CD4-positive, CD25-positive, alpha-beta regulatory T cell (primary cell): ENCODE results near the gene PBX1. TPM values are rescaled to one million over a fixed set of nuclear protein-coding genes. Genes with fewer than 3 reads are reported as not detected.

Source experiments
- ATAC-seq, 2 donors: fragments of 150-1000 bp; cut with Tn5 transposase; one replicate each; pipeline ENCODE4 v1.10.0; 2021; ENCODE audit warnings: low read depth in 2 of 2, moderate number of reproducible peaks in 2 of 2, moderate library complexity in 1 of 2
- DNase-seq, 3 donors: peaks; one replicate each; pipeline versions ENCODE4 v3.0.0 to v3.0.0-alpha.2; 2012 to 2022; ENCODE audit warnings: mixed read lengths in 1 of 3
- H3K27ac ChIP-seq: one replicate; pipeline ENCODE4 v1.7.0; 2013; ENCODE audit warnings: mild to moderate bottlenecking, low read length; ENCODE audit not compliant: insufficient read depth, poor library complexity, severe bottlenecking
- H3K27me3 ChIP-seq: one replicate; pipeline ENCODE4 v1.7.0; 2013; ENCODE audit warnings: low read length; ENCODE audit not compliant: control insufficient read depth, insufficient read depth
- H3K36me3 ChIP-seq: one replicate; pipeline ENCODE4 v1.7.0; 2013; ENCODE audit warnings: mild to moderate bottlenecking, low read length, moderate library complexity; ENCODE audit not compliant: control insufficient read depth, insufficient read depth
- H3K4me1 ChIP-seq: 2 replicates; pipeline ENCODE4 v1.7.0; 2013; ENCODE audit warnings: mild to moderate bottlenecking, low read length; ENCODE audit not compliant: insufficient read depth, control insufficient read depth, poor library complexity, severe bottlenecking
- H3K4me3 ChIP-seq: one replicate; pipeline ENCODE4 v1.7.0; 2013; ENCODE audit warnings: low read depth, mild to moderate bottlenecking, low read length, moderate library complexity
- H3K9me3 ChIP-seq, 2 experiments: 1 replicate in 1 of 2; 2 replicates in 1 of 2; pipeline ENCODE4 v1.7.0; 2013; ENCODE audit warnings: low read length in 2 of 2, mild to moderate bottlenecking in 1 of 2, moderate library complexity in 1 of 2; ENCODE audit not compliant: control insufficient read depth in 2 of 2
- H3K27ac Mint-ChIP-seq, 3 donors: one replicate each; pipeline ENCODE4 v1.8.0; 2020 to 2022; ENCODE audit warnings: mild to moderate bottlenecking in 3 of 3, mixed read lengths in 3 of 3, moderate library complexity in 2 of 3
- H3K27me3 Mint-ChIP-seq: one replicate; pipeline ENCODE4 v1.8.0; 2022; ENCODE audit warnings: mild to moderate bottlenecking, mixed read lengths
- H3K36me3 Mint-ChIP-seq: one replicate; pipeline ENCODE4 v1.8.0; 2020; ENCODE audit warnings: mixed read lengths
- H3K4me1 Mint-ChIP-seq, 4 donors: one replicate each; pipeline ENCODE4 v1.8.0; 2020 to 2022; ENCODE audit warnings: mixed read lengths in 4 of 4, mild to moderate bottlenecking in 1 of 4
- H3K4me3 Mint-ChIP-seq, 4 donors: one replicate each; pipeline ENCODE4 v1.8.0; 2020 to 2022; ENCODE audit warnings: mild to moderate bottlenecking in 4 of 4, mixed read lengths in 4 of 4, moderate library complexity in 3 of 4
- H3K9me3 Mint-ChIP-seq, 7 donors: one replicate each; pipeline ENCODE4 v1.8.0; 2020 to 2022; ENCODE audit warnings: mixed read lengths in 7 of 7, mild to moderate bottlenecking in 3 of 7, moderate library complexity in 2 of 7
- polyA plus RNA-seq, 4 donors: library from polyadenylated mRNA; unstranded; fragments of 300-500 nt; fragmentation: Illumina TruSeq; gene quantifications; one replicate each; pipeline ENCODE4 v1.2.3, GENCODE V29; 2021
- total RNA-seq: library from RNA; stranded (reverse); gene quantifications from one replicate; pipeline ENCODE4 v1.2.3, GENCODE V29; 2022

The PBX1 gene
- total and polyA plus RNA-seq, 5 donors from 2014 or later = 0.03 to 1.7 (median 0.10) TPM; not detected in 2

GRCh38 chr1:164765557-164765956 lies 206.6 kb downstream of the PBX1 start:
- Histone ChIP-seq H3K9me3 (no peaks in the 10 kb centered on the region), H3K36me3 (no peaks in the 10 kb centered on the region), H3K4me3 (no peak overlapping the region), H3K4me1 (no peaks in the 10 kb centered on the region), H3K27ac (no peak overlapping the region), H3K27me3 (no peaks in the 10 kb centered on the region)
- DNase-seq = no peak
- H3K27ac Mint-ChIP-seq = no peak overlapping the region
- peaks cover 3% of the 10 kb centered on the region for H3K27me3 Mint-ChIP-seq
- H3K4me3 Mint-ChIP-seq = no peak overlapping the region
- no peaks in the 10 kb centered on the region for H3K36me3 Mint-ChIP-seq
- no peak for ATAC-seq
- H3K4me1 Mint-ChIP-seq = no peaks in the 10 kb centered on the region
- H3K9me3 Mint-ChIP-seq = peaks cover 0 to 6% (median 3%) of the 10 kb centered on the region in 7 donors

- H3K4me3 ChIP-seq = no peak overlapping the region
- H3K27me3 Mint-ChIP-seq = peaks cover 4% of the 10 kb centered on the region
- H3K27ac ChIP-seq = no peak overlapping the region
- H3K4me1 Mint-ChIP-seq = no peaks in the 10 kb centered on the region
- no peaks in the 10 kb centered on the region for H3K4me1 ChIP-seq
- ATAC-seq = no peak
- H3K27me3 ChIP-seq = no peaks in the 10 kb centered on the region
- no peak overlapping the region for H3K4me3 Mint-ChIP-seq
- H3K9me3 ChIP-seq = no peaks in the 10 kb centered on the region
- no peaks in the 10 kb centered on the region for H3K36me3 Mint-ChIP-seq
- DNase-seq = no peak
- peaks cover 0 to 7% (median 3%) of the 10 kb centered on the region in 7 donors for H3K9me3 Mint-ChIP-seq
- H3K36me3 ChIP-seq = no peaks in the 10 kb centered on the region
- no peak overlapping the region for H3K27ac Mint-ChIP-seq
Observed at GRCh38 chr1:164765992-164766720, 207.2 kb downstream of the PBX1 start.

GRCh38 chr1:164767752-164768402 lies 208.9 kb downstream of the PBX1 start:
- H3K4me1 ChIP-seq = no peaks in the 10 kb centered on the region
- no peak overlapping the region for H3K4me3 Mint-ChIP-seq

GRCh38 chr1:164768619-164769018 lies 209.6 kb downstream of the PBX1 start:
- H3K4me1 ChIP-seq = no peaks in the 10 kb centered on the region
- Mint-ChIP-seq H3K4me3 (no peak overlapping the region), H3K27me3 (peaks cover 4% of the 10 kb centered on the region), H3K4me1 (no peaks in the 10 kb centered on the region), H3K27ac (no peak overlapping the region), H3K9me3 (peaks cover 0 to 7% (median 1%) of the 10 kb centered on the region in 7 donors), H3K36me3 (no peaks in the 10 kb centered on the region)
- H3K36me3 ChIP-seq = no peaks in the 10 kb centered on the region
- H3K4me3 ChIP-seq = no peak overlapping the region
- no peaks in the 10 kb centered on the region for H3K9me3 ChIP-seq
- DNase-seq (no peak), ATAC-seq (no peak)
- no peaks in the 10 kb centered on the region for H3K27me3 ChIP-seq
- no peak overlapping the region for H3K27ac ChIP-seq

More at GRCh38 chr1:164767752-164768402, 208.9 kb downstream of the PBX1 start:
- H3K4me3 ChIP-seq = no peak overlapping the region
- ATAC-seq = no peak
- Mint-ChIP-seq H3K27me3 (peaks cover 4% of the 10 kb centered on the region), H3K9me3 (peaks cover 0 to 7% (median 1%) of the 10 kb centered on the region in 7 donors), H3K27ac (no peak overlapping the region), H3K36me3 (no peaks in the 10 kb centered on the region), H3K4me1 (no peaks in the 10 kb centered on the region)
- H3K27ac ChIP-seq = no peak overlapping the region
- H3K27me3 ChIP-seq = no peaks in the 10 kb centered on the region
- no peaks in the 10 kb centered on the region for H3K9me3 ChIP-seq
- H3K36me3 ChIP-seq = no peaks in the 10 kb centered on the region
- DNase-seq = no peak

GRCh38 chr1:164769486-164770130 lies 210.6 kb downstream of the PBX1 start:
- Histone ChIP-seq H3K4me1 (no peaks in the 10 kb centered on the region), H3K36me3 (no peaks in the 10 kb centered on the region), H3K9me3 (no peaks in the 10 kb centered on the region), H3K27ac (no peak overlapping the region), H3K27me3 (no peaks in the 10 kb centered on the region), H3K4me3 (no peak overlapping the region)
- H3K27me3 Mint-ChIP-seq = peaks cover 4% of the 10 kb centered on the region
- H3K27ac Mint-ChIP-seq = no peak overlapping the region
- peaks cover 0 to 7% (median 0%) of the 10 kb centered on the region in 7 donors for H3K9me3 Mint-ChIP-seq
- H3K36me3 Mint-ChIP-seq = no peaks in the 10 kb centered on the region
- H3K4me3 Mint-ChIP-seq = no peak overlapping the region
- ATAC-seq (no peak), DNase-seq (no peak)
- no peaks in the 10 kb centered on the region for H3K4me1 Mint-ChIP-seq

GRCh38 chr1:164770131-164770529 lies 211.1 kb downstream of the PBX1 start:
- Histone ChIP-seq H3K27me3 (no peaks in the 10 kb centered on the region), H3K36me3 (no peaks in the 10 kb centered on the region), H3K4me1 (no peaks in the 10 kb centered on the region), H3K27ac (no peak overlapping the region), H3K4me3 (no peak overlapping the region), H3K9me3 (no peaks in the 10 kb centered on the region)
- Mint-ChIP-seq H3K4me3 (no peak overlapping the region), H3K27ac (no peak overlapping the region), H3K9me3 (peaks cover 0 to 7% (median 0%) of the 10 kb centered on the region in 7 donors), H3K27me3 (peaks cover 4% of the 10 kb centered on the region), H3K36me3 (no peaks in the 10 kb centered on the region), H3K4me1 (no peaks in the 10 kb centered on the region)
- DNase-seq (no peak), ATAC-seq (no peak)

GRCh38 chr1:164771041-164771618 lies 212.1 kb downstream of the PBX1 start:
- Mint-ChIP-seq H3K4me1 (no peaks in the 10 kb centered on the region), H3K27ac (no peak overlapping the region), H3K9me3 (peaks cover 0 to 7% (median 0%) of the 10 kb centered on the region in 7 donors), H3K4me3 (no peak overlapping the region), H3K27me3 (peaks cover 4% of the 10 kb centered on the region), H3K36me3 (no peaks in the 10 kb centered on the region)
- DNase-seq (no peak), ATAC-seq (no peak)
- H3K36me3 ChIP-seq = no peaks in the 10 kb centered on the region
- H3K9me3 ChIP-seq = no peaks in the 10 kb centered on the region
- no peaks in the 10 kb centered on the region for H3K4me1 ChIP-seq
- no peak overlapping the region for H3K4me3 ChIP-seq
- no peaks in the 10 kb centered on the region for H3K27me3 ChIP-seq
- no peak overlapping the region for H3K27ac ChIP-seq
